Body of pancreas (tissue), 4 donors: ENCODE results near the gene XRN2. TPM values are rescaled to one million over a fixed set of nuclear protein-coding genes. Genes with fewer than 3 reads are reported as not detected.

Experiments used
- ATAC-seq: fragments of 150-250 bp; one replicate; pipeline ENCODE4 v1.9.1; 2016
- DNase-seq, 4 donors: peaks; one replicate each; pipeline ENCODE4 v3.0.0-alpha.2; 2019
- H3K27ac ChIP-seq, 4 donors: fragments of 200-600 bp; sonication (generic); 1 replicate in 3 of 4; 2 replicates in 1 of 4; pipeline versions ENCODE4 v1.5.1 to v1.6.1; 2016 to 2019; ENCODE audit warnings: mild to moderate bottlenecking in 1 of 4, mixed read lengths in 1 of 4, moderate library complexity in 1 of 4
- H3K27me3 ChIP-seq, 2 donors: fragments of 200-600 bp; sonication (generic); one replicate each; pipeline ENCODE4 v1.6.0; 2016; ENCODE audit warnings: mild to moderate bottlenecking in 1 of 2
- H3K36me3 ChIP-seq, 2 donors: fragments of 200-600 bp; sonication (generic); replicated peaks in 1 of 2; 2 replicates each; pipeline ENCODE4 v1.5.1; 2016; ENCODE audit warnings: low read depth in 2 of 2; ENCODE audit not compliant: insufficient read depth in 1 of 2
- H3K4me1 ChIP-seq: fragments of 200-600 bp; sonication (generic); one replicate; pipeline ENCODE4 v1.6.0; 2016
- H3K4me3 ChIP-seq, 2 donors: fragments of 200-600 bp; sonication (generic); 1 replicate in 1 of 2; 2 replicates in 1 of 2; pipeline ENCODE4 v1.5.1; 2016 to 2019
- H3K9me3 ChIP-seq, 3 donors: fragments of 200-600 bp; sonication (generic); 1 replicate in 2 of 3; 2 replicates in 1 of 3; pipeline ENCODE4 v1.5.1; 2016
- CTCF ChIP-seq, 7 experiments: fragments of 450-650 bp in 4 of 7; fragments of 200-600 bp in 3 of 7; sonication (generic) in 3 of 7; IDR thresholded peaks; one replicate each; pipeline ENCODE4 v1.5.1; 2016 to 2019; ENCODE audit warnings: antibody characterized with exemption in 7 of 7
- POLR2A ChIP-seq, 3 donors: fragments of 450-650 bp; IDR thresholded peaks; one replicate each; pipeline ENCODE4 v1.6.1; 2016; ENCODE audit warnings: antibody characterized with exemption in 3 of 3, mild to moderate bottlenecking in 2 of 3
- WGBS, 2 donors: methylation state at CpG; one replicate each; pipeline ENCODE4 v1.1.5; 2017; 5-methylcytosine and 5-hydroxymethylcytosine counted together
- intact Hi-C: fragments of 100-400 bp; cut with DNase I; formaldehyde crosslinking; loops from one replicate; pipeline ENCODE4 v1.15.1; 2023
- total RNA-seq, 2 donors: library from RNA; depleted of rRNA; stranded (reverse); fragments of >200 nt; gene quantifications; one replicate each; pipeline ENCODE4 v1.1.0, GENCODE V29; 2016

The XRN2 gene
- total RNA-seq, 2 donors from 2014 or later, result 26.0 to 32.9 TPM

DNA sequence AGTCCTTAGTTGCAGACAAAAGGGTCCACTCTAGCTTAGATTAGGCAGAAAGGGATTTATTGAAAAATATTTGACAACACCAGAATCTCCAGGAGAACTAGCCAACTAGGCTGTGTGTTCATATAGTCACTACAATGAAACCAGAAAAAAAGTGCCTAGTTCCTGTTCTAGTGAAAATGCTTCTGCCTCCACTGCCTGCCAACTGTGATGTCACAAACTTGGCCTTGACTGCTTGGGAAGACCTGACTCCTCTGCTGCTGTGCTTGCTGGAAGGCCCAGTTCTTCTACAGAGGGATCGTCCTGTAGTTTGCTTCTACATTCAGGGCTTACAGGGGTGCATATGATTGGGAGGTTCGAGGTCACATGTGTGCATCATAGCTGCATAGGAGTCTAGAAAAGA lies 40.3 kb upstream of the XRN2 start:
- no peaks in the 10 kb centered on the region for H3K9me3 ChIP-seq
- no peak overlapping the region for H3K4me3 ChIP-seq
- H3K36me3 ChIP-seq, result no peaks in the 10 kb centered on the region
- WGBS, 2 donors, result 51 to 63% methylated on average over 2 of the region's 2 CpGs
- TF ChIP-seq POLR2A (IDR thresholded peaks at IDR 0.05) (no peak), CTCF (IDR thresholded peaks at IDR 0.05) (no peak)
- intact Hi-C loops, result no loop called here
- DNase-seq (no peak), ATAC-seq (no peak)
- no peak overlapping the region for H3K27ac ChIP-seq
- no peaks in the 10 kb centered on the region for H3K4me1 ChIP-seq
- H3K27me3 ChIP-seq, result no peaks in the 10 kb centered on the region

DNA sequence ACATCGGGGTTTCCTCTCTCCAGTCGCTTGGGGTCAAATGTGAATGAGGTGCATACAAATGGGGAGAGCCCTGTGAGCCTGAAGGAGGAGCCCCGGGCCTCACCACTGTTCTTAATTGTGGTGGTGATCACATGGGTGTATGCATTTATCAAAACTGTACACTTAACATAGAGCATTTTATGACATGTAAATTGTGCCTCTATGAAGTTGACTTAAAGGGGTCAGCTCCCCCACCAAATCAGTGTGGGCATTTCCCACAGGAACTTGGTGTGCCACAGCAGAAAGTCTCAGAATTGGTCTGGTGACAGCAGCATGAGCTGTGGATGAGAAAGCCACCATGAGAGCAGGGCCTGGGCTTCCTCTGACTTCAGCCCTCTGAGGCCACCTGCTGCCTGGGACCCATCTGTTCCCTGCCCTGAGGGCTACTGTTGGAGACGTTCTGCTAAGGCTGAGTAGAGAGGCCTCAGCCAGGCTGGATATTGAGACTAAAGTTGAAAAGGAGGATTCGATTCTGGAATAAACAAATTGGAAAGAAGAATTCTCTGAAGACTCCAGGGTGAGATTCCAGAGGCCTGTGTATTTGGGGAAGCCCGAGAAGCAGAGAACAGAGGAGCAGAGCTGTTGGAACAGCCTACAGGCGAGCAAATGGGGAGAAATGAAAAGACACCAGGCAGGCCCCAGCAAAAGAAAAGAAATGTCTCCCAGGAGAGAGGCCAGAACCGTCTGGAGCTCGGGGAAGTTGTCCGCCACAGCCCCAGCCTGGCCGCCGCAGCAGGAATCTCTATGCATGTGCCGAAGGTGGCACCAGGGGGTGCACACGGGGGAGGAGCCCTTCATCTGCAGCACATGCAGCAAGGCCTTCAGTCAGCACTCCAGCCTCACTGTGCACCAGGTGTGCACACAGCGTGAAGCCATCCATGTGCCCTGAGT lies 37.6 kb upstream of the XRN2 start:
- intact Hi-C loops, result no loop called here
- Histone ChIP-seq H3K27me3 (no peaks in the 10 kb centered on the region), H3K4me1 (no peaks in the 10 kb centered on the region), H3K27ac (no peak overlapping the region), H3K36me3 (no peaks in the 10 kb centered on the region), H3K4me3 (no peak overlapping the region), H3K9me3 (no peaks in the 10 kb centered on the region)
- no peak for DNase-seq
- no peak for TF ChIP-seq POLR2A (IDR thresholded peaks at IDR 0.05)
- no peak for TF ChIP-seq CTCF (IDR thresholded peaks at IDR 0.05)
- no peak for ATAC-seq
- WGBS, 2 donors, result 71 to 75% methylated on average over 14 to 15 of the region's 15 CpGs

GRCh38 chr20:21266191-21266536 lies 37.0 kb upstream of the XRN2 start:
- no peaks in the 10 kb centered on the region for H3K9me3 ChIP-seq
- ATAC-seq (no peak), DNase-seq (no peak)
- no peaks in the 10 kb centered on the region for H3K27me3 ChIP-seq
- H3K36me3 ChIP-seq, result no peaks in the 10 kb centered on the region
- intact Hi-C loops, result no loop called here
- TF ChIP-seq CTCF (IDR thresholded peaks at IDR 0.05) (no peak), POLR2A (IDR thresholded peaks at IDR 0.05) (no peak)
- 74 to 78% methylated on average over 3 to 5 of the region's 5 CpGs for WGBS, 2 donors
- no peak overlapping the region for H3K27ac ChIP-seq
- no peak overlapping the region for H3K4me3 ChIP-seq
- H3K4me1 ChIP-seq, result no peaks in the 10 kb centered on the region

DNA sequence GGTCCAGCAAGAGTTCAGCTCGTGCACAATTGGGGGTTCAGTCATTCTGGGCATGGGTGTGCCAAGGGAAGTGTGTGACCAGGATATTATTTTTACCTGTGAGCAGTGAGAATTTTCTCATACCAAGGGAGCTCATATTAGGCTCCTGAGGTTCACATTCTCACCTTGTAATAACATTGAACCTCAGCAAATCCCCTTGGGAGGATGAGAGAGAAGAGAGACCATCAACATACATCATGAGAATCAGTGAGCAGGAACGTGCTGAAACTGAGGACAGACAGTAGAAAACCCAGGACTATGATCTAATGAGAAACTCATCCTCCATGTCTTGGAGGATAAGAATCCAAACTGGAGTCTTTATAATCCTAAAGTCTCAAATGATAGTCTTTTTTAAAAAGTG lies 33.4 kb upstream of the XRN2 start:
- TF ChIP-seq CTCF (IDR thresholded peaks at IDR 0.05), result no peak
- TF ChIP-seq POLR2A (IDR thresholded peaks at IDR 0.05), result no peak
- WGBS, 2 donors, result 36 to 46% methylated on average over 2 of the region's 2 CpGs
- intact Hi-C loops, result no loop called here

GRCh38 chr20:21270806-21271205 lies 32.3 kb upstream of the XRN2 start:
- no peaks in the 10 kb centered on the region for H3K4me1 ChIP-seq
- no peak overlapping the region for H3K27ac ChIP-seq
- H3K9me3 ChIP-seq, result peaks cover 0 to 9% (median 0%) of the 10 kb centered on the region in 3 donors
- WGBS, 2 donors, result 75 to 77% methylated on average over 8 of the region's 8 CpGs
- no peaks in the 10 kb centered on the region for H3K36me3 ChIP-seq
- ATAC-seq, result no peak
- no peak overlapping the region for H3K4me3 ChIP-seq
- intact Hi-C loops, result no loop called here
- H3K27me3 ChIP-seq, result no peaks in the 10 kb centered on the region
- DNase-seq, result no peak
- TF ChIP-seq CTCF (IDR thresholded peaks at IDR 0.05), result no peak
- TF ChIP-seq POLR2A (IDR thresholded peaks at IDR 0.05), result no peak

More for the DNA sequence above, 33.4 kb upstream of the XRN2 start:
- H3K9me3 ChIP-seq, result peaks cover 0 to 9% (median 0%) of the 10 kb centered on the region in 3 donors
- no peaks in the 10 kb centered on the region for H3K4me1 ChIP-seq
- no peaks in the 10 kb centered on the region for H3K36me3 ChIP-seq
- H3K27ac ChIP-seq, result no peak overlapping the region
- DNase-seq (no peak), ATAC-seq (no peak)
- H3K27me3 ChIP-seq, result no peaks in the 10 kb centered on the region
- H3K4me3 ChIP-seq, result no peak overlapping the region
